Renal cortical epithelial cell (primary cell): ENCODE results near the gene CACNA1C. TPM values are rescaled to one million over a fixed set of nuclear protein-coding genes. Genes with fewer than 3 reads are reported as not detected.

Source experiments
- DNase-seq: peaks from one replicate; pipeline ENCODE4 v3.0.0-alpha.2; 2011; ENCODE audit warnings: low read depth
- total RNA-seq: library from RNA; depleted of rRNA; stranded (reverse); fragments of >200 nt; gene quantifications from 2 replicates; pipeline ENCODE4 v1.2.3, GENCODE V29; 2014

CACNA1C gene
- total RNA-seq, 1 donor from 2014 or later, result 0.05 TPM

- no peak for DNase-seq
Observed at GRCh38 chr12:2255311-2255710, 202.5 kb downstream of the CACNA1C start.

DNA sequence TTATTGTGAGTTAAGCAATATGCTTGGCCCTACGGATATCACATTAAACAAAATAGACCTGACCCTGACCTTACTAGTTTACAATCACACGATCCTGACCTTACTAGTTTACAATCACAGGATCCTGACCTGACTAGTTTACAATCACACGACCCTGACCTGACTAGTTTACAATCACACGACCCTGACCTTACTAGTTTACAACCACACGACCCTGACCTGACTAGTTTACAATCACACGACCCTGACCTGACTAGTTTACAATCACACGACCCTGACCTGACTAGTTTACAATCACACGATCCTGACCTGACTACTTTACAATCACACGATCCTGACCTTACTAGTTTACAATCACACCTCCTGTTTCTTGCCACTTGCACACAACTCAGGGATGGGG lies 202.9 kb downstream of the CACNA1C start:
- DNase-seq, result peak; percentile 13

DNA sequence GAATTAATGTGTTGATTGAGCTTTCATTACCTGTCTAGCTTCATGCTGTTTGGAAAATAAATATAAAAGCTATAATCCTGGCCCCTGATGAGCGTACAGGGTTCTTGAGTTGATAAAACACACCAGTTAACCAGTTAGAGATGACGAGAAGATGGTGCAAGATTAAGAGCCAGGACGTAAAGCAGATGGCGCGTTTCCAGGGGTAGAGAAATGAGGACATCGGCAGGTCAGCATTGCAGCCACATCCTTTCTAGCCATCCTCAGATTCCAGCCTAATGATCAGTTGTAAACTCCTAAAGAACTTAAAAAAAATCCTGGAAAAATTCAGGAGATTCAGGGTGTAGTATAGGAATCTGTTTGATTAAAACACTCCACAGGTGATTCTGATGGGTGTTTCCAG lies 203.7 kb downstream of the CACNA1C start:
- DNase-seq, result no peak

GRCh38 chr12:2256915-2257314 lies 204.1 kb downstream of the CACNA1C start:
- no peak for DNase-seq

DNA sequence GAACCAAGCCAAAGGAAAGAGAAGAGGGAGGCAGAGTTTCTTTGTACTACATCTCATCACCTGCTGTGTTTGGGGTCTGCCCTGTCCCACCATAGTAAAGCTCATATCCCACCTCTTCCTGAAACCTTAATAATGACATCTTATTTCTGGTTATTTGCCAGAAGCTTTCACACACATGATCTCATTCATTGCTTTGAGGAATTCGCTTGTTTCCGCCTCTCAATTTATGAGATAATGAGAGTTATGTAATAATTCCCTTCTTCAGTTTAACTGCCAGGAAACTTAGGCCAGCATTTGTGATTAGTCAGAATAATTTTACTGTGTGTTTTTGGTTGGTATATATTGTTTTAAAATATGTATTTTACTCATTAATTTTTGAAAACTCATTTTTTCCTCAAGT lies 205.2 kb downstream of the CACNA1C start:
- no peak for DNase-seq

GRCh38 chr12:2259369-2259768 lies 206.6 kb downstream of the CACNA1C start:
- no peak for DNase-seq

GRCh38 chr12:2260441-2260840 lies 207.7 kb downstream of the CACNA1C start:
- DNase-seq, result no peak

- DNase-seq, result no peak
Observed at GRCh38 chr12:2261708-2262107, 208.9 kb downstream of the CACNA1C start.

DNA sequence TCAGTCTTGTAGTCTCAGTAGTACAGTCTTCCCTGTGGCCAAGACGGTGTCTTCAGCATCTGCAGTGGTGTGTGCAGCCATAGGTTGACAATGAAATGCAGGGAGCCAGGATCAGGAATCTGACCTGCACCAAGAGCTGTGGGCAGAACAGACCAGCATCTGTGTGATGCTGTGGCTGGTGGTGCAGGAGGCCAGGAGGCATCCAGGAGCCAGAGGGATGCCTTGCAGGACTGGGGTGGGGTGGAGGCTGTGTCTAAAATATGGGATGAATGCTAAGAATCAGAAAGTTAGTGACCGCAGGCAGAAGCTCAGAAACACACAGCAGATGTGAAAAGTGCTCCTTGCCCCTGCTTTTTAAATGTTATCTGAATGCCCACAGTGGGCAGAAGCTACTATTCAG lies 209.7 kb downstream of the CACNA1C start:
- DNase-seq, result no peak

GRCh38 chr12:2263901-2264300 lies 211.1 kb downstream of the CACNA1C start:
- DNase-seq, result no peak

DNA sequence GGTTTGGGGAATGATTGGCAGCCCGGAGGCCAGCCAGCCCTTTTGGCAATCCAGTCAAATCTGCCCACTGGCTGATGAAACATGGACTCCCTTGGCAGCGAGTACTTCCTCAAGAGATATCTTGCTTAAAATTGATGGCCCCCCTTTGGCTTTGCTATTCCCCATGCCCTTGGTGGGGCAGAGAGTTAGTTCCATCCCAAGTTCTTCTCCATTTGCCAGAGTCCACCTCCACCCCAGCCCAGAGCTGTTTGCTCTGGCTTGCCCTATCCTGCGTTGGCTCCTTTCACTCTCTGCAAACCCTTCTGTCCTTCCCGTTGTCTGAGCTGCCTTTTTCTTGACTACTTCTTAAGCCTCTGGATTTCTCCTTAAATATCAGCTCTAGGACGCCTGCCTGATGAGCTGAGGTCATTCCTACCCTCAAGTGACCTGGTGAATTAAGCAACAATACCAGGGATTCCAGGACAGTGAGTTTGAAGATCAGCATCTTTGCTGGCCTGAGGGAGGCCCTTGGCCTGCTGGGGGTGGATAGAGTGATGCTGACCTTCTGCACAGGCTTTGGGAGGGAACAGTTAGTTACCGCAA lies 212.0 kb downstream of the CACNA1C start:
- peak; percentile 73 for DNase-seq

DNA sequence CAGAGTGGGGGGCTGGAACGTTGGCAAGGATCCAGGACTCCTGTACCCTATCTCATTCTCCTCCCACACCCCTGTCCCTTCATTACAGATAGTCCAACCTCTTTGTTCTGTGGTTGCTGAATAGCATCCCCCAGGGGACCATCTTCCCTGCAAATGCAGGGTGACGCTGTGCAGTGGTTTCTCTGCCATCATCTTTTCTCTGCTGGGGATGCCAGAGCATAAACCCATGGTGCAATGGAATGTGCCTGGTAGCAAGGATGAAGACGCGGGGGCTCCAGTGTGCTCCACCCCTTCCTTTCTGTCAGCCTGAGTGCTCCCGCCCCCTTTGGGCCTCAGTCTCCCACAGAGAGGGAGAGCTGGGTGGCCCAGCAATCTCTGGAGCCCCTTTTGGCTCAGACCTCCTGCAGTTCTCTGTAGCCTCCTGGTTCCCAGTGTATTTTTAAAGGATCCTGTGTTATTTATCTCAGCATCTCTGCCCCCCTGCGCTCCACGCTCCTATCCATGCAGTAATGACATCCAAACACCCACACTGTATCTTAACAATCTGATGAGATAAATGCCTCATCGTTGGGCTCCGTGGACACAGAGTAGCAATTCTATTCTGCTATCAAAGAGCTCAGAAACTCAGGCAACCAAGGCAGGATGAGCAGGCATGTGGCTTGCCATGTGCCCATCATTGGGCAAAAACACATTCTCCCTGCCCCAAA lies 212.8 kb downstream of the CACNA1C start:
- no peak for DNase-seq

- peak; percentile 72 for DNase-seq
Observed at GRCh38 chr12:2266666-2267620, 214.2 kb downstream of the CACNA1C start.

GRCh38 chr12:2267703-2268470 lies 215.1 kb downstream of the CACNA1C start:
- peak; percentile 66 for DNase-seq

DNA sequence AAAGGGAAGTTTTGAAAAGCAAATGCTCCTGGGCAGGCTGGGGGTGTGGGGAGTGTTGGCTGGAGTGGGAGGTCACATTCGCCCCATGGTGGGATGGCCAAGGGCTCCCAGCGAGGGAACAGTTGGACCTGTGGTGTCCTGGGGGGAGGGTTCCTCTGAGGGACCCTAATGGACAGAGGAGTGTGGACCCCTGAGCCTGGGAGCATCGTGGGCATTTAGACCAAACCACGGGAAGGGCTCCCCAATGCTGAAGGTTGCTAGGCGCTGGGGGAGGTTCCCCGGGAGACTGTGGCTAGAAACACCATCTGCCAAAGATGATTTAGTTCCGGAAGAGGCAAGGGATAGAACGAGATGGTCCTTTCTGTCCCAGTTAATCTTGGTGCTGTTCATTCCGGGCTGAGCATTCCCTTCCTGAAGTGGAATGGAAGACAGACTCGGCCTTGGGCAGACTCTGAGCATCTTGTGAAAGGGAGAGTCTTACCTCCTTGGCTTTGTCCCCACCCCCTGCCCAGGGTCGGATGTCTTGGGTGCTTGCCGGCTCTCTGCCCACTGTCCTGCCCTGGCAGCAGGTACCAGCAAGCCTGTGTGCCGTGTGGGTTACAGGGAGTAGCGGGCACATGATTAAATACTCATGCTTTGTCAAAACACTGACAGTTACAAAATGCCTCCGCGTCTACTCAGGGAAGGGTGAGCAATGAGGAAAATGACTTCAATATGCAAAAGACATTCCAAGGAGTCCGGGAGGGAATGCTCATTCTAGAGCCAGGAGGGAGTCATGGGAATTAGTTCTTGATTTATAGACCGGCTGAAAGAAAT lies 215.9 kb downstream of the CACNA1C start:
- DNase-seq, result peak; percentile 94

- DNase-seq, result no peak
Observed at GRCh38 chr12:2270846-2271245, 218.1 kb downstream of the CACNA1C start.

DNA sequence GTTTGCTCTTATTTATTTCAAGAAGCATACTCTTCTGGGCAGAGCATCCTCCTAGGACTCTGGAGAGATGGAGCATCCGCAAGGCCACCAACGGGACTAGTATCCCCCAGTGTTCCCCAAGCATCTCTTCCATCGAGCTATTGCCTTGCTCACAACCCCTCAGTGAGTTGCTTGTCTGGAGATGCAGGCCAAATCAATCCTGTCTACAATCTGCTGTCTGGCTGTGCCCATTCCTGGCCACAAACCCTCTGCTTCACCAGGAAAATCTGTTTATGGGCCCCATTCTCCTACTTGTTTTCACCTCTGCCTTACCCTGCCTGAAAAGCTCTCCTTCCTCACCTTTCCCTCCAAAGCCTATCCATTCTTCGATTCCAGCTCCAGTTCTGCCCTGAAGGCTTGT lies 219.2 kb downstream of the CACNA1C start:
- DNase-seq, result no peak

DNA sequence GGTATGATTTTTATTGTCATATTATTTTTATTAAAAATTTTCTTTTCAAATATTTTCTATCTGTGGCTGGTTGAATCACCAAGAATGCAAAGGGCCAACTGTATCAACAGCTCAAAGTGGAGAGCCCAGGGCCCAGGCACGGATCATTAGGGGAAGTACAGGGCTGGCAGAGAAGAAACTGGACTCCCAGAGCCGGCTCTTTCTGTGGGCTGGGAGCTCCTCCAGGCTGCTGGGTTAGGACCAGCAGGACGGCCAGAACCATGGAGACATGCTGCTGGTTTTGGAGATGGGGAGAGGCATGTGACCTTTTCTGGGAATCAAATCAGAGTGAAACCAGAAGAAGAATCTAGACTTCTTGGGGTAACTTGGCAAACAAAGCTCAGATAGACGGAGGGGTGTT lies 220.5 kb downstream of the CACNA1C start:
- DNase-seq, result no peak

- no peak for DNase-seq
Observed at GRCh38 chr12:2273751-2274150, 221.0 kb downstream of the CACNA1C start.

GRCh38 chr12:2274733-2275132 lies 221.9 kb downstream of the CACNA1C start:
- DNase-seq, result no peak
